G401 (cell line): Measurements from ENCODE around the gene TTLL8. TPM values are rescaled to one million over a fixed set of nuclear protein-coding genes. Genes with fewer than 3 reads are reported as not detected.
"Not testable (repeated sequence)": the region's sequence is repeated elsewhere in the genome, so short reads cannot be mapped to it uniquely, and the experiment has no call there.

Experiments
- DNase-seq: peaks from one replicate; pipeline ENCODE4 v3.0.0-alpha.2; 2015; ENCODE audit warnings: low spot score
- in situ Hi-C: cut with HindIII; loops from 2 replicates; pipeline ENCODE4 v1.10.0; 2016; ENCODE audit warnings: low sequenced_read_pairs, mixed read lengths
- total RNA-seq: library from RNA; depleted of rRNA; stranded (reverse); fragments of >200 nt; shearing (Covaris generic); gene quantifications from 2 replicates; pipeline ENCODE4 v1.2.3, GENCODE V29; 2014; rRNA removed

Gene TTLL8
- total RNA-seq: not detected in 2 replicates

- DNase-seq: no peak
- in situ Hi-C loops: no loop called here
These were observed at the start of gene TTLL8 for GRCh38 chr22:50058061-50058905. Gene TTLL8, minus strand, starts transcription at chr22:50058298.

- DNase-seq: no peak
- in situ Hi-C loops: no loop called here
These were observed 49.4 kb upstream of the TTLL8 start for GRCh38 chr22:50107529-50107928.

GRCh38 chr22:50105208-50106100 lies 47.4 kb upstream of the TTLL8 start:
- no peak for DNase-seq
- in situ Hi-C loops: no loop called here

- in situ Hi-C loops: no loop called here
- no peak for DNase-seq
These were observed 46.0 kb upstream of the TTLL8 start for GRCh38 chr22:50104141-50104544.

GRCh38 chr22:50102946-50103345 lies 44.8 kb upstream of the TTLL8 start:
- in situ Hi-C loops: no loop called here
- DNase-seq: no peak

DNA sequence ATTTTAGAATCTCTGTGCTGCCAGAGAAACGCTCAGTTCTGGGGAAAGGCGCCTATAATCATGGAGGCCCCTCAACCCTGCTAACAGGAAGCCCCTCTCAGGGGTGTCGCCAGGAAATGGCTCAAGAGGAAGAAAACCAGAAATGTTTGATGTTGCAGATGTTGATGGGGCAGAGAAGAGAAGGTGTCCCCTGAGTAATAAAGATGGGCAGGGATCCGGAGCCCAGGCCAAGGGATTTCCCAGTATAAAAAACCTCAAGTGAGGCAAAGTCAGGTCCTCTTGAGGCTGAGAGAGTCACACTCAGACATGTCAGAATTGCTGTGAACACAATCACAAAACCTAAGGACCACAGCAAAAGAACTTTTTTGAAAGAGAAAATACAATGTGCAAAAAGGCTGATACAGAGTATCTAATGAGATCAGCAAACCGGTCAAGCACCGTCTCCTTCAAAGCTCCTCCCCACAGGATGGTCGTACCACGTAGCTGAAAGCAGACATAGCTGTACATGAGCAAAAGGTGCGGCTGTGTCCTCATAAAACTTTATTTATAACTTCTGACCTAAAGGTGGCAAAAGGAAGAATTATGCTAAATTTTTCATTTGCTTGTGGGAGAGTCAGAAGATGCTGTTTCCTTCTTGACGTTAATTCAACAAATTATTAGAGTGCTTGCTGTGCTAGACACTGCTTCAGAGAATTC lies 43.9 kb upstream of the TTLL8 start:
- in situ Hi-C loops: no loop called here
- DNase-seq: no peak

GRCh38 chr22:50098052-50098451 lies 40.0 kb upstream of the TTLL8 start:
- in situ Hi-C loops: no loop called here
- no peak for DNase-seq

DNA sequence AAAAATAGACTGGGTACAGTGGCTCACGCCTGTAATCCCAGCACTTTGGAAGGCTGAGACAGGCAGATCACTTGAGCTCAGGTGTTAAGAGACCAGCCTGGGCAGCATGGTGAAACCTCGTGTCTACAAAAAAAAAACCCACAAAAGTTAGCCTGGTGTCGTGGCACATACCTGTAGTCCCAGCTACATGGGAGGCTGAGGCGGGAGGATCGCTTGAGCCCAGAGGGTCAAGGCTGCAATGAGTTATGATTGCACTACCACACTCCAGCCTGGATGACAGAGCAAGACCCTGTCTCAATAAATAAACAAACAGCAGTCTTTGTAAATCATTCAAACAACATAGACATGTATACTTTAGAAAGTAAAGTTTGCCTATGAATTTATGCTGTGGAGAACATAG lies 34.2 kb upstream of the TTLL8 start:
- DNase-seq: no peak
- in situ Hi-C loops: no loop called here

- no peak for DNase-seq
- in situ Hi-C loops: no loop called here
These were observed 33.1 kb upstream of the TTLL8 start for GRCh38 chr22:50091092-50091768.

DNA sequence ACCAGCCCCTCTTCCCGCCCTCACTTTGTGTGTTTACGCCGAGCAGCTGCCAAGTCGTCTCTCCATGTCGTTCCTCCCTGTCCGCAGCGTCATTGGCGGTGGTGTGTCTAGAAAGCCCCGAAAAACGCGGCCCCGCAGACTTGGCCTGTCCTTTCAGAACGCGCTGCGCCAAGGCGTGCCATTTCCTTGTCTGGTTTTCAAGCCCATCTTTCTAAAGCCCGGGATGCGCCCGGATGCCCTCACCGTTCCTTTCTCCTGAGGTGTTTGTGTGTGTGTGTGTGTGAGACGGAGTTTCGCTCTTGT lies 32.3 kb upstream of the TTLL8 start:
- in situ Hi-C loops: no loop called here
- DNase-seq: no peak

DNA sequence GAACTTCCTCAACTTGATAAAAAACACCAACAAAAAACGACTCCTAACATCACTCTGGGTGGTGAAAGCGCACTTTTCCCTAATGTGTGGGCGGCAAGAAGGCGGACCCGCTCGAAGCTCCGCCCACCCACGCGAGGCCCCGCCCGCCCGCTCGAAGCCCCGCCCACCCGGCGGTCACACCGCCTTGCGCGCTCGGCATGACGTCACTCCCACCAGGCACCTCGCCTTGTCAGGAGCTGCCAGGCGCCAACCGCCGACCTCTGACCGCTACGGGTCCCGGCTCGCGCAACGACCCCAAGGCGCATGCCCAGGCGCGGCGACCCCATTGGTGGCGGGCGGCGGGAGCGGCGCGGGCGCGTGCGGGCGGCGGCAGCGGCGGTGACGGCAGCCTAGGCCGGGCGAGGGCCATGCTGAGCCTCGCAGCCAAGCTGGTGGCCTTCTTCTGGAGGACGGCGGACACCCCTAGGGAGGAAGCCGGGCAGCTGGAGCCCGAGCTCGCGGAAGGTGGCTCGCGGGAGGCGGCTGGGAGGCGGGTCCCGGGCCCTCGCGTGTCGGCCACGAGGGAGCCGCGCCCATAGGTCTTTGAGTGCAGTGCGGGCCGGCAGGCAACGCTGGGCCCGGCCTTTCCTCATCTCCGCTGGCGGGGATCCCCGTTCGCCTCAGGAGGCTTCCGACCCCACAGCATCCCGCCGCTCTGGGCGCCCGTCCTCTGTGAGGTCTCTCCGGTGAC lies 31.7 kb upstream of the TTLL8 start, which contains the start of gene MOV10L1:
TSS of gene MOV10L1 (plus strand) at position 325 of the 730 bp plus-strand sequence. CDS start at position 408, 83 bp downstream.
- no peak for DNase-seq

GRCh38 chr22:50089231-50089630 lies 31.1 kb upstream of the TTLL8 start:
- in situ Hi-C loops: no loop called here
- no peak for DNase-seq

More for the DNA sequence above, 31.7 kb upstream of the TTLL8 start, which contains the start of gene MOV10L1:
- in situ Hi-C loops: no loop called here

- in situ Hi-C loops: no loop called here
- DNase-seq: no peak
These were observed 30.0 kb upstream of the TTLL8 start for GRCh38 chr22:50088096-50088495.

GRCh38 chr22:50087646-50088045 lies 29.5 kb upstream of the TTLL8 start:
- in situ Hi-C loops: no loop called here
- DNase-seq: no peak

GRCh38 chr22:50086975-50087374 lies 28.9 kb upstream of the TTLL8 start:
- in situ Hi-C loops, DNase-seq: not testable (repeated sequence)

- in situ Hi-C loops: no loop called here
- no peak for DNase-seq
These were observed 28.4 kb upstream of the TTLL8 start for GRCh38 chr22:50086526-50086925.

- in situ Hi-C loops: no loop called here
- DNase-seq: peak; percentile 23
These were observed 27.3 kb upstream of the TTLL8 start, which contains the start of gene MLC1 for GRCh38 chr22:50085211-50085972. Gene MLC1, minus strand, starts transcription at chr22:50085426. Its CDS starts 524 bp downstream, at chr22:50084902.

DNA sequence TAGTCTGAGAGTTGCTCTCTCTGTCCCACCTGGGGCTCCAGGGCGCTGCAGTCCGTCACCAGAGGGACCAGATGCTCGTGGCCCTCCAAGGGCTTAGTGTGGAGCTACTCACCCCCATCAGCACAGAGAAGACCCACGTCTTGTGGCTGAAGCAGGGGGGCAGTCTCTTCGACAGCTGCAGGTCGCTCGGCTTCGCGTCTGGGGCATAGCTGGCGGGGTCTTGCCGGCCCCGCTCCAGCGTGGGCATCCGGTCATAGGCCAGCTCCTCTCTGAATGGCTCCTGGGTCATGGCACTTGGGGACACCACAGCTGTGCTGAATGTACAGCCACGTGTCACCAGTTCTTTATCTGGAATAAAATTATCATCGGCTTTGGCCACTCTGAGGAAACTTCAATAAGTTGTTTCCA lies 26.5 kb upstream of the TTLL8 start:
- DNase-seq: no peak
- in situ Hi-C loops: no loop called here
